WTC11 (cell line): ENCODE results near the gene TLCD3B. TPM values are rescaled to one million over a fixed set of nuclear protein-coding genes. Genes with fewer than 3 reads are reported as not detected.

Experiments
- ATAC-seq: fragments of 200-7000 bp; cut with Tn5 transposase; 2 replicates; pipeline ENCODE4 v1.10.0; 2021; ENCODE audit warnings: mild to moderate bottlenecking, moderate library complexity
- CTCF ChIA-PET: fragments of 300-600 bp; sonication (Branson Sonifier 250); formaldehyde crosslinking; loops from one replicate; lab custom pipeline; 2021; ENCODE audit warnings: antibody characterized with exemption; lab: Charles Lee
- POLR2A ChIA-PET: fragments of 350-600 bp; sonication (Branson Sonifier 250); formaldehyde crosslinking; loops from one replicate; lab custom pipeline; 2021; ENCODE audit warnings: antibody characterized with exemption; lab: Charles Lee
- DNase-seq: peaks from one replicate; pipeline ENCODE4 v3.0.0; 2021; ENCODE audit warnings: low spot score
- H3K27ac Mint-ChIP-seq: 2 replicates; pipeline ENCODE4 v1.8.0; 2021; ENCODE audit warnings: mixed read lengths
- H3K27me3 Mint-ChIP-seq: 2 replicates; pipeline ENCODE4 v1.8.0; 2021; ENCODE audit warnings: low read depth, mild to moderate bottlenecking, moderate library complexity, mixed read lengths
- H3K36me3 Mint-ChIP-seq: 2 replicates; pipeline ENCODE4 v1.8.0; 2021; ENCODE audit warnings: mixed read lengths
- H3K4me1 Mint-ChIP-seq: 2 replicates; pipeline ENCODE4 v1.8.0; 2022; ENCODE audit warnings: mixed read lengths
- H3K4me3 Mint-ChIP-seq: 2 replicates; pipeline ENCODE4 v1.8.0; 2021; ENCODE audit warnings: mild to moderate bottlenecking, moderate library complexity, mixed read lengths
- H3K9me3 Mint-ChIP-seq: 2 replicates; pipeline ENCODE4 v1.8.0; 2021; ENCODE audit warnings: mixed read lengths
- ATF2 ChIP-seq: sonication (generic); formaldehyde crosslinking; IDR thresholded peaks from 2 replicates; pipeline ENCODE4 v1.8.1; 2022; ENCODE audit warnings: low read depth, missing genetic modification reagents, borderline replicate concordance
- ATF6 ChIP-seq: sonication (generic); formaldehyde crosslinking; IDR thresholded peaks from 2 replicates; pipeline ENCODE4 v1.8.1; 2023; ENCODE audit warnings: mild to moderate bottlenecking, missing genetic modification reagents
- E2F1 ChIP-seq: sonication (generic); formaldehyde crosslinking; IDR thresholded peaks from 2 replicates; pipeline ENCODE4 v1.8.0; 2022; ENCODE audit warnings: mild to moderate bottlenecking, missing genetic modification reagents
- ESRRA ChIP-seq: sonication (generic); formaldehyde crosslinking; IDR thresholded peaks from 2 replicates; pipeline ENCODE4 v1.8.1; 2022; ENCODE audit warnings: mild to moderate bottlenecking, missing genetic modification reagents, borderline replicate concordance
- GABPB1 ChIP-seq: sonication (generic); formaldehyde crosslinking; IDR thresholded peaks from 2 replicates; pipeline ENCODE4 v1.8.1; 2023; ENCODE audit warnings: mild to moderate bottlenecking, missing genetic modification reagents
- IRF2 ChIP-seq: sonication (generic); formaldehyde crosslinking; IDR thresholded peaks from 2 replicates; pipeline ENCODE4 v1.8.0; 2022; ENCODE audit warnings: low read depth, missing genetic modification reagents, borderline replicate concordance
- MLX ChIP-seq: sonication (generic); formaldehyde crosslinking; IDR thresholded peaks from 2 replicates; pipeline ENCODE4 v1.8.1; 2023; ENCODE audit warnings: mild to moderate bottlenecking, missing genetic modification reagents, moderate library complexity
- MXD4 ChIP-seq: fragments of 250-450 bp; sonication (Bioruptor Pico); IDR thresholded peaks from 2 replicates; pipeline ENCODE4 v1.8.0; 2021; ENCODE audit warnings: mild to moderate bottlenecking, moderate library complexity, borderline replicate concordance
- PREB ChIP-seq: sonication (generic); formaldehyde crosslinking; IDR thresholded peaks from 2 replicates; pipeline ENCODE4 v1.8.1; 2022; ENCODE audit warnings: mild to moderate bottlenecking, missing genetic modification reagents, moderate library complexity, borderline replicate concordance
- TCF7 ChIP-seq: sonication (generic); formaldehyde crosslinking; IDR thresholded peaks from 2 replicates; pipeline ENCODE4 v1.8.0; 2022; ENCODE audit warnings: mild to moderate bottlenecking, low read depth, missing genetic modification reagents, moderate library complexity
- TP53 ChIP-seq: sonication (generic); formaldehyde crosslinking; IDR thresholded peaks from 2 replicates; pipeline ENCODE4 v1.8.1; 2023; ENCODE audit warnings: mild to moderate bottlenecking, missing genetic modification reagents
- ZMAT4 ChIP-seq: fragments of 250-450 bp; sonication (Bioruptor Pico); IDR thresholded peaks from 2 replicates; pipeline ENCODE4 v1.9.0; 2021; ENCODE audit warnings: mild to moderate bottlenecking
- ZNF317 ChIP-seq: sonication (generic); formaldehyde crosslinking; IDR thresholded peaks from 2 replicates; pipeline ENCODE4 v1.8.1; 2023; ENCODE audit warnings: low read depth, mild to moderate bottlenecking, moderate library complexity, missing genetic modification reagents, borderline replicate concordance
- ZNF423 ChIP-seq: fragments of 250-450 bp; sonication (Bioruptor Pico); IDR thresholded peaks from 2 replicates; pipeline ENCODE4 v2.1.2; 2022; ENCODE audit warnings: mild to moderate bottlenecking, moderate library complexity
- total RNA-seq: library from RNA; stranded (reverse); gene quantifications from 3 replicates; pipeline ENCODE4 v1.2.3, GENCODE V29; 2021

Gene TLCD3B
- total RNA-seq, 1 experiment from 2014 or later, result 28.1 TPM

- Mint-ChIP-seq H3K27me3 (peaks cover 21% of the 10 kb centered on the region), H3K36me3 (peaks cover 45% of the 10 kb centered on the region)
- TF ChIP-seq MLX (no peak), ATF6 (CRISPR knock-in tag) (no peak), PREB (CRISPR knock-in tag) (no peak), MXD4 (CRISPR knock-in tag) (no peak), ZNF423 (CRISPR knock-in tag) (0 out of 2 replicates have a peak, but pooled peaks have one; percentile 6), E2F1 (no peak), GABPB1 (CRISPR knock-in tag) (no peak)
- TF ChIP-seq, all 79 proteins: peak for 1
- ChIA-PET CTCF (interaction anchor here (0.6 to 5.5 kb wide), 10 partner anchors 25 to 266 kb away, joined by 3 to 36 read pairs (median 4); partner anchors contain the start of gene TLCD3B), POLR2A (interaction anchor here (0.7 to 3.2 kb wide), 2 partner anchors 14 to 76 kb away, joined by 3 to 14 read pairs; partner anchors contain the start of genes ASPHD1 and SEZ6L2)
- no peak for ATAC-seq
- peak overlapping the region; percentile 51; the same call in 1 of the 2 replicates for H3K27ac Mint-ChIP-seq
- peak overlapping the region; percentile 92 for H3K4me3 Mint-ChIP-seq
- DNase-seq, result no peak
- peaks cover 27% of the 10 kb centered on the region for H3K4me1 Mint-ChIP-seq
- peaks cover 17% of the 10 kb centered on the region for H3K9me3 Mint-ChIP-seq
Observed at GRCh38 chr16:29975811-29976511, 55.1 kb downstream of the TLCD3B start.

GRCh38 chr16:29975134-29975538, 55.9 kb downstream of the TLCD3B start:
- H3K9me3 Mint-ChIP-seq, result peaks cover 17% of the 10 kb centered on the region
- ATAC-seq, result no peak
- POLR2A ChIA-PET, result interaction anchor here (3.2 kb wide), 1 partner anchor 75 kb away, joined by 14 read pairs; the partner anchor contains the start of genes ASPHD1 and SEZ6L2

More at GRCh38 chr16:29975134-29975538, 55.9 kb downstream of the TLCD3B start:
- H3K4me1 Mint-ChIP-seq, result peaks cover 27% of the 10 kb centered on the region
- TF ChIP-seq ZNF317 (no peak), ZMAT4 (no peak), TCF7 (CRISPR knock-in tag) (no peak), ATF2 (no peak), IRF2 (no peak), MXD4 (CRISPR knock-in tag) (no peak), TP53 (CRISPR knock-in tag) (no peak), ESRRA (CRISPR knock-in tag) (peak; percentile 90; the same call in 1 of the 2 replicates)
- TF ChIP-seq, all 79 proteins: peak for 1
- DNase-seq, result no peak
- CTCF ChIA-PET, result interaction anchor here (1.1 to 5.5 kb wide), 6 partner anchors 14 to 127 kb away, joined by 3 to 36 read pairs (median 6); partner anchors contain the start of gene TLCD3B
- peak overlapping the region; percentile 92 for H3K4me3 Mint-ChIP-seq
- peaks cover 44% of the 10 kb centered on the region for H3K36me3 Mint-ChIP-seq
- peaks cover 21% of the 10 kb centered on the region for H3K27me3 Mint-ChIP-seq
- H3K27ac Mint-ChIP-seq, result peak overlapping the region; percentile 8; the same call in 1 of the 2 replicates

Other genes starting within 250 kb of the TLCD3B start
- 165 to 182 TPM (median 175 TPM) in 3 replicates for gene KIF22, start 240.5 kb downstream of the TLCD3B start, total RNA-seq
- 392 to 405 TPM (median 395 TPM) in 3 replicates for gene MAZ, start 224.7 kb downstream of the TLCD3B start, total RNA-seq
- 20.5 to 25.3 TPM (median 23.6 TPM) in 3 replicates for gene PRRT2, start 219.1 kb downstream of the TLCD3B start, total RNA-seq
- 60.1 to 69.0 TPM (median 66.8 TPM) in 3 replicates for gene PAGR1, start 215.1 kb downstream of the TLCD3B start, total RNA-seq
- gene MVP, start 210.8 kb downstream of the TLCD3B start, total RNA-seq, result 8.9 to 10.8 TPM (median 10.0 TPM) in 3 replicates
- 70.7 to 71.7 TPM (median 70.9 TPM) in 3 replicates for gene CDIPT, start 168.0 kb downstream of the TLCD3B start, total RNA-seq
- 58.2 to 68.5 TPM (median 64.2 TPM) in 3 replicates for gene SEZ6L2, start 131.7 kb downstream of the TLCD3B start, total RNA-seq
- gene ASPHD1, start 130.8 kb downstream of the TLCD3B start, total RNA-seq, result 17.6 to 26.9 TPM (median 20.2 TPM) in 3 replicates
- gene KCTD13, start 105.0 kb downstream of the TLCD3B start, total RNA-seq, result 18.5 to 20.9 TPM (median 19.4 TPM) in 3 replicates
- gene TMEM219, start 69.2 kb downstream of the TLCD3B start, total RNA-seq, result 69.6 to 87.6 TPM (median 78.0 TPM) in 3 replicates
- 38.3 to 42.4 TPM (median 39.2 TPM) in 3 replicates for gene TAOK2, start 57.4 kb downstream of the TLCD3B start, total RNA-seq
- gene HIRIP3, start 35.7 kb downstream of the TLCD3B start, total RNA-seq, result 18.9 to 21.2 TPM (median 21.1 TPM) in 3 replicates
- 87.6 to 101 TPM (median 92.4 TPM) in 3 replicates for gene INO80E, start 35.0 kb downstream of the TLCD3B start, total RNA-seq
- gene DOC2A, start 20.2 kb downstream of the TLCD3B start, total RNA-seq, result 10.8 to 16.6 TPM (median 16.4 TPM) in 3 replicates
- not detected in 3 replicates for gene C16orf92, start 8.1 kb downstream of the TLCD3B start, total RNA-seq
- 1,537 to 1,958 TPM (median 1,913 TPM) in 3 replicates for gene ALDOA, start 34.5 kb upstream of the TLCD3B start, total RNA-seq
- 159 to 164 TPM (median 161 TPM) in 3 replicates for gene PPP4C, start 44.7 kb upstream of the TLCD3B start, total RNA-seq
- 5.1 to 7.6 TPM (median 6.6 TPM) in 3 replicates for gene TBX6, start 60.7 kb upstream of the TLCD3B start, total RNA-seq
- gene YPEL3, start 64.9 kb upstream of the TLCD3B start, total RNA-seq, result 43.7 to 52.7 TPM (median 51.7 TPM) in 3 replicates
- gene GDPD3, start 82.3 kb upstream of the TLCD3B start, total RNA-seq, result 1.5 to 2.5 TPM (median 1.8 TPM) in 3 replicates
- 35.9 to 38.2 TPM (median 36.9 TPM) in 3 replicates for gene MAPK3, start 91.9 kb upstream of the TLCD3B start, total RNA-seq
- gene CORO1A, start 152.3 kb upstream of the TLCD3B start, total RNA-seq, result 6.2 to 10.0 TPM (median 6.5 TPM) in 3 replicates
- gene BOLA2B, start 162.4 kb upstream of the TLCD3B start, total RNA-seq, result 191 to 206 TPM (median 192 TPM) in 3 replicates
- 37.2 to 77.0 TPM (median 53.2 TPM) in 3 replicates for gene SLX1A, start 162.6 kb upstream of the TLCD3B start, total RNA-seq
- 7.1 to 11.3 TPM (median 8.3 TPM) in 3 replicates for gene SULT1A3, start 168.0 kb upstream of the TLCD3B start, total RNA-seq
- 5.4 to 9.6 TPM (median 8.4 TPM) in 3 replicates for gene NPIPB13, start 217.2 kb upstream of the TLCD3B start, total RNA-seq